GM12872 (cell line): ENCODE data around the gene EID2B.

Source experiments
- TF ChIP-seq, protein P1 (sequence below): IDR thresholded peaks from 3 replicates; pipeline ENCODE4 v1.5.1; 2011; ENCODE audit warnings: low read depth, mild to moderate bottlenecking, low read length, moderate library complexity; ENCODE audit not compliant: insufficient read depth

EID2B gene

DNA sequence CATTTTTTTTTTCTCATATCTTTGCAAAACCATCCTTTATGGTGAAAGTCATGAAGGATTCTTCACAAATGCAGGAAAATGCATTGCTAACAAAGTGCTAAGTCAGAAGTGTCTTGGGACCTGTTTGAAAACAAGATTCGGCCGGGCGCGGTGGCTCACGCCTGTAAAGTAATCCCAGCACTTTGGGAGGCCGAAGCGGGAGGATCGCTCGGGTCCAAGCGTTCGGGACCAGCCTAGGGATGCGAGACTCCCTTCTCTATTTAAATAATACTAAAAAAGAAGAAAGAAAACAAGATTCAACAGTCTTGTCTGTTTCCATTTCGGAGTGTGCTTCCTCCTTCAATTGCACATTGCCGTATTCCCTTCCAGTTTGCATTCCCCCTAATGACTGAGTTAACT is 819 bp downstream of the EID2B start:
- TF ChIP-seq, protein P1, sequence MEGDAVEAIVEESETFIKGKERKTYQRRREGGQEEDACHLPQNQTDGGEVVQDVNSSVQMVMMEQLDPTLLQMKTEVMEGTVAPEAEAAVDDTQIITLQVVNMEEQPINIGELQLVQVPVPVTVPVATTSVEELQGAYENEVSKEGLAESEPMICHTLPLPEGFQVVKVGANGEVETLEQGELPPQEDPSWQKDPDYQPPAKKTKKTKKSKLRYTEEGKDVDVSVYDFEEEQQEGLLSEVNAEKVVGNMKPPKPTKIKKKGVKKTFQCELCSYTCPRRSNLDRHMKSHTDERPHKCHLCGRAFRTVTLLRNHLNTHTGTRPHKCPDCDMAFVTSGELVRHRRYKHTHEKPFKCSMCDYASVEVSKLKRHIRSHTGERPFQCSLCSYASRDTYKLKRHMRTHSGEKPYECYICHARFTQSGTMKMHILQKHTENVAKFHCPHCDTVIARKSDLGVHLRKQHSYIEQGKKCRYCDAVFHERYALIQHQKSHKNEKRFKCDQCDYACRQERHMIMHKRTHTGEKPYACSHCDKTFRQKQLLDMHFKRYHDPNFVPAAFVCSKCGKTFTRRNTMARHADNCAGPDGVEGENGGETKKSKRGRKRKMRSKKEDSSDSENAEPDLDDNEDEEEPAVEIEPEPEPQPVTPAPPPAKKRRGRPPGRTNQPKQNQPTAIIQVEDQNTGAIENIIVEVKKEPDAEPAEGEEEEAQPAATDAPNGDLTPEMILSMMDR, result no peak

DNA sequence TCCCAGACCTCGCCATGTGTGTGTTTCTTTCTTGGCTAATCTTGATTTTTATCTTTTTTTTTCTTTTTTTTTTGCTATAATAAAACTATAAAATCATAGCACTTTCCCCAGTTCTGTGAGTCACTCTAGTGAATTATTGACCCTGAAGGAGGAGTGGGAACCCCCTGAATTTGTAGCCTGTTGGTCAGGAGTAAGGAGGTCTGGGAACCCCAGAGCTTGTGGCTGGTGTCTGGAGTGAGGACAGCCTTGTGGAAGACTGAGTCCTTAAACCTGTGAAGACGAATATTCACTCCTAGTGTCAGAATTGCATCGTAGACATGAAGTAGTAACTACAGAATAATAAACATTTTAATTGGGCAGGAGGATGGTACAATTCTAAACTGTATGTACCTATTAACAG is 7.4 kb downstream of the EID2B start:
- TF ChIP-seq, protein P1, result no peak

DNA sequence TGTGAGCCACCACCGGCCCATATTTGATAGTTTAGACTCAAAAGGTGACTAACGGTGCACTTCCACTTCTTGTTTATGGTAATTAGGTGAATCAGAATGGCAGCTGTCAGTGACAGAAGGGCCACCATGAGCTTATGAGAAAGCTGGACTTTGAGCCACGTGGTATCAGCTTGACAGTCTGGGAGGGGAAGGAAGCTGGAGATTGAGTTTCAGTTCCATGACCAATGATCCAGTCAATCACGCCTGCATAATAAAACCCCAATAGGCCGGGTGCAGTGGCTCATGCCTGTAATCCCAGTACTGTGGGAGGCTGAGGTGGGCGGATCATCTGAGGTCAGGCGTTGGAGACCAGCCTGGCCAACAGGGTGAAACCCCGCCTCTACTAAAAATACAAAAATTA is 8.2 kb downstream of the EID2B start:
- TF ChIP-seq, protein P1, result no peak

DNA sequence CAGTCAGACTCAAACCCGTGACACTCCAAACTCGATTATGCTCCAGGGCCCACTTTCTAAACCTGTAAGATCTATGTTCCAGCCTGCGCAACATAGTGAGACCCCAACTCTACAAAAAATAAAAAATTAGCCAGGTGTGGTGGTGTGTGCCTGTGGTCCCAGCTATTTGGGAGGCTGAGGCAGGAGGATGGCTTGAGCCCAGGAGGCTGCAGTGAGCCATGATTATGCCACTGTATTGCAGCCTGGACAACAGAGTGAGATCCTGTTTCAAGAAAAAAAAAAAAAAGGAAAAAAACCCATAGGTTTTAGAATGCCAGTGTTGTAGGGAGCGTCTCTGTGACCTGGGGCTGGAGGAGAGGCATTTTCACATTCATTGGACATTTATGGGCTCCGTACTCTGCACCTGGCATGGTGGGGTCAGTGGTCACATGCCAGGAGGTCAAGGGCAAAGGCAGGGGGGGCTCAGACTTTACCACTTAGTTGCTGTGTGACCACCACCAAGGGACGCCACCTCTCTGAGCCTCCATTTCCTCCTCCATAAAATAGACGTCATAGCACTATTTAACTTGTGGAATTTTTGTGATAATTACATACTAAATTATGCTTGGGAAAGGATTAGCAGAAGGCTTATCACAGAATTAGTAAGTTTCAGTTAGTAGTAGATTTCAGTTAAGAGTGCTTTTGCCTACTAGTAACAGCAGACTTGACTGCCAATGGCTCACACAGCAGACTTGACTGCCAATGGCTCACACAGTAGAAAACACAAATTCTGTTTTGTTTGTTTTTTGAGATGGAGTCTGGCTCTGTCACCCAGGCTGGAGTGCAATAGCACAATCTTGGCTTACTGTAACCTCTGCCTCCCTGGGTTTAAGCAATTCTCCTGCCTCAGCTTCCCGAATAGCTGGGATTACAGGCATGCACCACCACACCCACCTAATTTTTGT is 11.8 kb downstream of the EID2B start:
- TF ChIP-seq, protein P1, result no peak

DNA sequence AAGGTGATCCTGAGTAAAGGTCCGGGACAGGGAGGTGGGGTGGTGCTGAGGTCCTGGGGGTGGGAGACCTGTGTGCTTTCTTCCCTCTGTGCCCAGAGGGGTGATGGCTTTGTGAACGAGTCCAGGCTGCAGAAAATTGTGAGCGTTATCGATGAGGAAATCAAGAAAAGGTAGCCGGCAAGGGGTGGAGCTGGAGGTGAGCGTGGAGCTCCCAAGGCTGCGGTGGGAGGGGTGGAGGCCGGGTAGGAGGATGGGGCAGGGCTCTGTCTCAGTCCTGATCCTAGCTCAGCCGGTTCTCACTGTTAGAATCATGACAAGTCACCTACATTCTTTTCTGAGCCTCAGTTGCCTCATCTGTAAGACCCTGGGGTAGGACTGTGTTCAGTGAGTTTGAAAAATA is 13.7 kb downstream of the EID2B start:
- TF ChIP-seq, protein P1, result no peak

DNA sequence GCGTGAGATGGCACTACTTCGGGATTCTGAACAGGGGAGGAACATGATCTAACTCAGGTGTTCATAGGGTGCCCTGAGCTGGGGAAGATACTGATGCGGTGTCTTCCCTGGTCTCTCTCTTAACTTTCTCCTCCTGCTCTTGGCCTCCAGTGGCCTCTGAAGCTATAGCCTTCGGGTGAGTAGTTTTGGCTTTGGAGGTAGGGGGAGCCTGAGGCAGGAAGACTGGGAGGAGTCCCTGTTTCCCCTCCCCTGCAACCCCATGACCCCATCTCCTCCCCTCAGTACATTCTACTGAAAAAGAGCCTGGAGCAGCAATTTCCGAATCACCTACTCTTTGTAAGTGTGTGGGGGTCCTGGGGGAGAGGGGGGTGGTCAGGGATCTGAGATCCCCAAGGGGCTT is 14.2 kb downstream of the EID2B start:
- TF ChIP-seq, protein P1, result no peak

DNA sequence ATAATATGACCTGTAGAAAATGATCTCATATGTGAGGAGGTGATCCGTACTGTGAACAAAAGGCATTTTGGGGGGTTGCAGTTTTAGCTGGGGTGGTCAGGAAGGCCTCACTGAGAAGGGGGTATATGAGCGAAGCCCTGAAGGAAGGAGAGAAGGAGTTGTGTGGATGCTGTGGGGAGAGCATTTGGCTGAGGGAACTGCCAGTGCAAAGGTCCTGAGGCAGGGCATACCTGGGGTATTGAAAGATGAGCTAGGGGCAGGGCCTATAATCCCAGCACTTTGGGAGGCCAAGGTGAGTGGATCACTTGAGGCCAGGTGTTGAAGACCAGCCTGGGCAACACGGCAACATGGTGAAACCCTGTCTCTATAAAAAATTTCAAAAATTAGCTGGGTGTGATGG is 15.2 kb downstream of the EID2B start:
- TF ChIP-seq, protein P1, result no peak
